Common myeloid progenitor, CD34-positive (primary cell): Measurements from ENCODE around the gene RASA4B.
A peak's percentile ranks its signal among the peaks of the same experiment; 100 is the strongest.
"Not testable (repeated sequence)": the region's sequence is repeated elsewhere in the genome, so short reads cannot be mapped to it uniquely, and the experiment has no call there.

ENCODE experiments used
- CTCF ChIA-PET: fragments of 350-600 bp; sonication (Branson Sonifier 250); formaldehyde crosslinking; loops from one replicate; lab custom pipeline; 2021; ENCODE audit warnings: antibody characterized with exemption; lab: Charles Lee
- POLR2A ChIA-PET: fragments of 350-600 bp; sonication (Branson Sonifier 250); formaldehyde crosslinking; loops from one replicate; lab custom pipeline; 2021; ENCODE audit warnings: antibody characterized with exemption; lab: Charles Lee
- DNase-seq, 3 donors: peaks; one replicate each; pipeline versions ENCODE4 v3.0.0 to v3.0.0-alpha.2; 2013
- H3K27ac ChIP-seq, 2 experiments: 1 replicate in 1 of 2; 2 replicates in 1 of 2; pipeline ENCODE4 v1.7.0; 2013; ENCODE audit warnings: inconsistent platforms in 2 of 2, low read length in 2 of 2, mild to moderate bottlenecking in 2 of 2, low read depth in 1 of 2, moderate library complexity in 1 of 2; ENCODE audit not compliant: severe bottlenecking in 2 of 2, insufficient read depth in 1 of 2, poor library complexity in 1 of 2
- H3K27me3 ChIP-seq, 5 experiments: replicated peaks in 2 of 5; 1 replicate in 3 of 5; 2 replicates in 2 of 5; pipeline versions ENCODE4 v1.6.1 to v1.7.0; 2013; ENCODE audit warnings: low read length in 4 of 5, mild to moderate bottlenecking in 2 of 5, moderate library complexity in 2 of 5, inconsistent platforms in 1 of 5; ENCODE audit not compliant: insufficient read depth in 5 of 5, control insufficient read depth in 4 of 5
- H3K36me3 ChIP-seq, 4 experiments: 1 replicate in 2 of 4; 2 replicates in 2 of 4; pipeline versions ENCODE4 v1.6.1 to v1.7.0; 2013; ENCODE audit warnings: low read length in 3 of 4, control low read depth in 1 of 4, mild to moderate bottlenecking in 1 of 4; ENCODE audit not compliant: control insufficient read depth in 4 of 4, insufficient read depth in 4 of 4
- H3K4me1 ChIP-seq, 4 experiments: 1 replicate in 3 of 4; 2 replicates in 1 of 4; pipeline versions ENCODE4 v1.6.1 to v1.7.1; 2013; ENCODE audit warnings: low read length in 3 of 4, mild to moderate bottlenecking in 3 of 4, control low read depth in 1 of 4, inconsistent platforms in 1 of 4, moderate library complexity in 1 of 4; ENCODE audit not compliant: control insufficient read depth in 4 of 4, insufficient read depth in 4 of 4; ENCODE audit errors: control extremely low read depth in 1 of 4
- H3K4me3 ChIP-seq, 7 experiments: 1 replicate in 4 of 7; 2 replicates in 3 of 7; pipeline versions ENCODE4 v1.5.1 to v1.7.0; 2013; ENCODE audit warnings: mild to moderate bottlenecking in 7 of 7, low read length in 6 of 7, moderate library complexity in 6 of 7, inconsistent platforms in 2 of 7, low read depth in 2 of 7, control low read depth in 1 of 7; ENCODE audit not compliant: insufficient read depth in 4 of 7, control insufficient read depth in 1 of 7; ENCODE audit errors: extremely low read depth in 1 of 7
- H3K9me3 ChIP-seq, 5 experiments: 1 replicate in 4 of 5; 2 replicates in 1 of 5; pipeline versions ENCODE4 v1.6.1 to v1.7.1; 2013; ENCODE audit warnings: low read length in 4 of 5, mild to moderate bottlenecking in 2 of 5, inconsistent platforms in 1 of 5, low read depth in 1 of 5, moderate library complexity in 1 of 5; ENCODE audit not compliant: control insufficient read depth in 4 of 5, insufficient read depth in 2 of 5; ENCODE audit errors: control extremely low read depth in 1 of 5
- WGBS: methylation state at CpG from one replicate; pipeline ENCODE4 v1.1.5; 2013; ENCODE audit not compliant: insufficient coverage; 5-methylcytosine and 5-hydroxymethylcytosine counted together

RASA4B gene

DNA sequence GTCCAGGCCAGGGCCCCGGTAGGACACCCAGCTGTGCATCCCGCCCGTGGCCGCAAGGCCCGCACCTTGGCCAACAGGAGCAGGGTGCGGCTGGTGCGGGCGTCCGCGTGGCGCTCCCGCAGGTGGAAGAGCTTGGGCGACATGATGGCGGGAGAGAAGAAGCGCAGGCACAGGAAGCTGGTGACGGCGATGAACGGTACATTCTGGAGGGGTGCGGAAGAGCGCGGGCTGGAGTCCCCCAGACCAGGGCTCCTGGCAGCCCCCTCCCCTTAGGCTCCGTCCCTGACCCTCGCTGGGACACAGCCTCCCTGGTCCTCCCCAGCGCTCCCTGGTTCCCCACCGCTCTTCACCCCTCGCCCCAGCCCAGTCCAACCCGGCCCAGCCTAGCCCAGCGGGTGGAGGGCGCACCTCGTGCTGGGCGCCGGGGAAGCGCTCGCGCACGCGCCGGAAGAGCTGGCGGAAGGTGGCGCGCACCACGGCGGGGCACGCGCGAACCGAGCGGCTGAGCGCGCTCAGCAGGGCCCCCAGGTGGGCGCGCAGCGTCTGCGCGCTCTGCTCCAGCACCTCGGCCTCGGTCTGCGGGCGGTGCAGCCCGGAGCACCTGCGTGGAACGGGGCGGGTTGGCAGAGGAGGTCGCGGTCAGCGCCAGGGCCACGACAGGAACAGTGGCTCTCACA is 23.0 kb downstream of the RASA4B start:
- WGBS: no CpG with 5 or more reads among the region's 67 CpGs
- POLR2A ChIA-PET, CTCF ChIA-PET, H3K4me3 ChIP-seq, H3K27ac ChIP-seq, H3K27me3 ChIP-seq, H3K9me3 ChIP-seq, H3K4me1 ChIP-seq, DNase-seq, H3K36me3 ChIP-seq: not testable (repeated sequence)

DNA sequence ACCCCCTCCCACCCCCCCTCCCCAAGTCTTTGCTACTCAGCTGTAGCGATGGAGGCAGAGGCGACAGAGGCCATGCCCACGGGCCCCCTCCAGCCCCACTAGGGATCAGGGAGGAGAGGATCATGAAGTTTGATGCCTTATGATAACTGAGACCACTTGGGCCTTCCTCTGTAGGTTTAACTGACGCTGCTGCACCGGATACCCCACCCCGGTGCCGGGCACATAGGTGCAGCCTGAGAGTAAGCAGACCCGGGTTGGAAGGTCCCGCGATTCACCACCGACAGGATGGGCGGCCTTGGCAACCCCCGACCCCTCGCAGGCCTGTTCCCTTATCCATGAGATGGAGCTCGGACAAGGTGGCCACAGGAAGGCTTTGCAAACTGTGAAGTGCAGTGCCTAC is 23.6 kb downstream of the RASA4B start:
- H3K36me3 ChIP-seq, H3K27ac ChIP-seq, CTCF ChIA-PET, POLR2A ChIA-PET, H3K4me1 ChIP-seq, DNase-seq, H3K9me3 ChIP-seq, H3K27me3 ChIP-seq: not testable (repeated sequence)
- H3K4me3 ChIP-seq: peak overlapping the region in 3 of 7 experiments; percentile 42 to 64 (median 51)
- WGBS: no CpG with 5 or more reads among the region's 15 CpGs

DNA sequence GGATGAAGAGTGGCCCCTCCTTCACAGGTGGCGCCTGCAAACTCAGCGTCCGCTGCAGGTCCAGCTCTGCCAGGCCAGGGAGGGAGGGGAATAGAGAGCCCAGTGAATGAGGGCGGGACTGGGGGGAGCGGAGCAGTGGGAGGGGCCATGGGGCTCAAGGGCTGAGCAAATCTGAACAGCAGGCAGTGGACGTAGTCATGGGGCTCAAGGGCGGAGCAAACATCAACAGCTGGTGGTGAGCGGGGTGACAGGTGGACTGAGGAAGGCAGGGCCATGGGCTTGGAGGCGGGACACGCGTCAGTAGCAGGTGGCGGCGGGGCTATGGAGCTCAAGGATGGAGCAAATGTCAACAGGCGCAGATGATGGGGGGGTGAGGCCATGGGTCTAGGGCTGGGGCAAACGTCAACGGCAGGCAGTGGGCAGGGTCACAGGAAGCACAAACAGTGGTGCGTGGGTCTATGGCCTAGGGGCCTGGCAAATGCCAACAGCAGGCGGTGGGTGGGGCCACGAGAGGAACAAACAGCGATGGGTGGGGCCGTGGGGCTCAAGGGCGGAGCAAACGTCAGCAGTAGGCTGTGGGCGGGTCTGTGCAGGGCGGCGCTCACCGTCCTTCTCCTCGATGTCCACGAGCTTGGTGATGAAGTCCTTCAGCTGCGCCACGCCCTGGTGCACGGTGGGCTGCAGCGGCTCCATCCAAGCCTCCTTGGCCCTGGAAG is 24.2 kb downstream of the RASA4B start:
- CTCF ChIA-PET, POLR2A ChIA-PET, H3K27me3 ChIP-seq, H3K9me3 ChIP-seq, H3K27ac ChIP-seq, H3K4me1 ChIP-seq, H3K4me3 ChIP-seq, DNase-seq, H3K36me3 ChIP-seq: not testable (repeated sequence)
- WGBS: no CpG with 5 or more reads among the region's 33 CpGs

DNA sequence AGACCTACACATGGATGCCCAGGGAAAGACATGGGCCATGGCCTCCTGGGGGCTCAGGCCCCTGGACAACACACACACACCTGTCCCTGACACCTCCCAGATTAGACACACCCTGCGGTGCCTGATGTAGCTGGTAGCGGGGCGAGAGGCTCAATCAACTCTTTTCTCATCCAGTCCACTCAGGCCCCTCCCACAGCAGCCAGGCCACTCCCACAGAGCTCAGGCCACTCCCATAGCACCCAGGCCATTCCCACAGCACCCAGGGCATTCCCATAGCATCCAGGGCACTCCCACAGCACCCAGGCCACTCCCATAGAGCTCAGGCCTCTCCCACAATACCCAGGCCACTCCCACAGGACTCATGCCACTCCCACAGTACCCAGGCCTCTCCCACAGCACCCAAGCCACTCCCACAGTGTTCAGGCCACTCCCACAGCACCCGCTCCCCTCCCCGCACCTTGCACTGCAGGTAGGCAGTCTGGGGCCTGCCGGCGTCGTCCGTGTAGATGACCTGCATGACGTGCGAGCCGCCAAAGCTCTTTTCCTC is 27.0 kb downstream of the RASA4B start:
- WGBS: no CpG with 5 or more reads among the region's 12 CpGs
- DNase-seq, H3K27ac ChIP-seq, H3K4me3 ChIP-seq, H3K27me3 ChIP-seq, POLR2A ChIA-PET, H3K4me1 ChIP-seq, H3K36me3 ChIP-seq, H3K9me3 ChIP-seq, CTCF ChIA-PET: not testable (repeated sequence)

DNA sequence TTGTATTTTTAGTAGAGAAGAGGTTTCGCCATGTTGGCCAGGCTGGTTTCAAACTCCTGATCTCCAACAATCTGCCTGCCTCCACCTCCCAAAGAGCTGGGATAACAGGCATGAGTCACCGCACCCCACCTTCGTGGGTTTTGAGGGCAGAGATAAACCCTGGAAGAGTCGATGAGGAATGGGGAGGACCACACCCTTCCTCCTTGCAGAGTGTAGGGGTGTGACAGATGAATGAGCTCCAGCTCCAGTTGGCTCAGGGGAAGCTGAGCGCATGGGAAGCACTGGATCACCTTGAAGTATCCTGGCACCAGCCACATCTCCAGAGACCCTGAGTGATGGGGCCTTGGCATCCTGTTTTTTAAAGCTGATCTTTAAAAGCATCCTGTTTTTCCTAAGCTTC is 33.3 kb downstream of the RASA4B start:
- H3K4me1 ChIP-seq, H3K4me3 ChIP-seq, H3K27me3 ChIP-seq, POLR2A ChIA-PET, H3K9me3 ChIP-seq, DNase-seq, CTCF ChIA-PET, H3K27ac ChIP-seq, H3K36me3 ChIP-seq: not testable (repeated sequence)
- no CpG with 5 or more reads among the region's 5 CpGs for WGBS

DNA sequence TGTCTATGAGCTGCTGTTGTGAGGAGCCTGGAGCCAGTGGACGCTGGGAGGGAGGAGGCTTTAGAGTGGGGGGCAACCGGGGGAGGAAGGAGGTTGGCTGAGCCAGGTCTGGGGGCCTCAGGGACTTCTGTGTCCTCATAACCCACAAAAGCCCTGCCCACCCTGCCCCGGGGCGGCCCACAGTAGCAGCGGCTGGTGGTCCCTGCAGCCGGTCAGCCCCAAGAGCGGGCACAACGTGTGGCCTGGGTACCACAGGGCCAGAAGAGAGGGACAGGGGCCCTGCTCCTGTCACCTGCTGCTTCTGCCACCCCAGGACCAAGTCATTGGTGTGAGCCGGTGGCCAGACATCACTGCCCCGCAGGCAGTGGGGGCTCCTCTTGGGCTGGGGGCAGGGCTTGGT is 35.6 kb downstream of the RASA4B start:
- DNase-seq, POLR2A ChIA-PET, H3K36me3 ChIP-seq, CTCF ChIA-PET, H3K9me3 ChIP-seq, H3K4me3 ChIP-seq, H3K27me3 ChIP-seq, H3K4me1 ChIP-seq, H3K27ac ChIP-seq: not testable (repeated sequence)
- no CpG with 5 or more reads among the region's 10 CpGs for WGBS

DNA sequence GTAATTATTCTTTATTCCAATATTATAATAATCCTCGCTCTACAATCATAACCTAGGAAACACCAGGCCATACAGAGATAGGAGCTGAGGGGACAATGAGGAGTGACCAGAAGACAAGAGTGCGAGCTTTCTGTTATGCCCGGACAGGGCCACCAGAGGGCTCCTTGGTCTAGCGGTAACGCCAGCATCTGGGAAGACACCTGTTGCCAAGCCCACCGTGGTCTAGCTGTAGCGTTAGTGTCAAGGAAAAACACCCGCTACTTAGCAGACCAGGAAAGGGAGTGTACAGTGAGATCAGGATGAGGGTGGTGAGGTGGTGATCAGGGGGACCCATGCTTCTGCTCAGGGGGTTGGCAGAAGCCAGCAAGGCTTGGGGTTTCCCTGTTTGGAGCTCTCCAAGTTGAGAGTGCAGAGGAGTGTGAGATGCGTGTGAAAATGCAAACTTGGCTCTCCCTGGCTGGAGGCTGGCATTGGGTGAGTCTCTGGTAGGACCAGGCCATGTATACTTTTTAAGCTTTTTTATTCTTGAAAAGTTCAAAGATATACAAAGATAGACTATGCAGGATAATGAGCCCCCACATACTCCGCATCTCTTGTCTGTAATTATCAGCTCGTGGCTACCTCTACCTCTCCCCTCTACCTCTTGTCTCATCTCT is 37.5 kb downstream of the RASA4B start:
- H3K27me3 ChIP-seq, H3K36me3 ChIP-seq, CTCF ChIA-PET, DNase-seq, H3K4me3 ChIP-seq, H3K9me3 ChIP-seq, H3K27ac ChIP-seq, H3K4me1 ChIP-seq, POLR2A ChIA-PET: not testable (repeated sequence)
- WGBS: no CpG with 5 or more reads among the region's 11 CpGs
